Stimulated activated CD8-positive, alpha-beta memory T cell treated with anti-CD3 and anti-CD28 coated beads, Interleukin-4, amount 100 ng/mL, for 48 hours (primary cell): ENCODE data around the gene IFT172.
A peak's percentile ranks its signal among the peaks of the same experiment; 100 is the strongest.
"Not testable (repeated sequence)": the region's sequence is repeated elsewhere in the genome, so short reads cannot be mapped to it uniquely, and the experiment has no call there.

ENCODE experiments used
- DNase-seq: peaks from one replicate; pipeline ENCODE4 v3.0.0-alpha.2; 2020

IFT172 gene

DNA sequence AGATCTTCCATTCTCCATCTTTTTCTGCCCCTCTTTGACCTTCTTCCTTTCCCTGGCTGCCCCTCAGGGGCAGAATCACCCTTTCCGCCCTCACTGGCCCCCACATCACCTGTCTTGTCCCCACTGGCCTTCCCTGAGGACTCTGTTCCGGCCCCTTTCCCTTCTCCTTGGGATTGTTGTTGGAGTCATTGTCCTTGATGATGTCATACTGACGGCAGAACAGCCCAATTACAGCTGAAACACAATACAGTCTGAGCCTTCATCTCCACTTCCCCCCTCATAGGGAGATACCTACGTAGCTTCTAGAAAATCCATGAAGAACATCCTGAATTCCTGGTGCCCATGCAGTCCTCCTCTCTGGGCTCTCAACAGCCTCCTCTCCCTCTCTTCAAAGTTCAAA lies 3.0 kb upstream of the IFT172 start:
- DNase-seq: no peak

DNA sequence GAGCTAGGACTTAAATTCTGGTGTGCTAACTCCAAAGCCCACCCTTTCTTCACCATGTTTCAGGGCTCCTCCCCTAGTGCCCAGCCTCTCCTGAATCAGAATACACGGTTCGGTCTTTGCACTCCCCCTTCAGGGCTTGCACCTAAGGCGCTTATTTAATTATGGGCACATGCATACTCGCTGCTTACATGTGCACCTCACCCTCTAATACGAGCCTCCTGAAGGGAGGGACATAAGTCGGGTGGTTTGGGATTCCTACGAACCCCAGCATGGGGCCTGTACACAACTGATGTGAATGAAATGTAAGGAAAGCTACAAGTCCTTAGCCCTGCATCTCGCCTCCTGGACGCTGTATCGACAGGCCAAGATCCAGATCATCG lies 435 bp downstream of the IFT172 start:
- DNase-seq: no peak

DNA sequence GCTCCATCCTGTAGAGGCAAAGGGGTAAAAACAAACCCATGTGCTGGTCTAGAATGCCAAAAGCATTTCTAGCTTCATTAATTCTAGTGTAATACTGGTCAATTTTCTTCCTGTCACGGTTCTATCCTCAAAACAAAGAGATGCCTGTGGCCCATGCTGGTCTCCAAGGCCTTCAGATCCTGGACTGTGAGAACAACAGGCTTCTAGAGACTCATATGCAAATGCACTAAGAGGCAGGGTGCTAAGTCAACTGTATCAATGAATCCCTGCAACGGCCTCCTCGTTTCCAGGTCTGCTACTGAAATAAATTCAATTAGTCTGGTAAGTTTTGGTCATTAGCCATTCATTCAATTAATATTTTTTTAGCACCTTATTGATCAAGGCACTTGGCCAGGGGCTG lies 4.0 kb downstream of the IFT172 start:
- DNase-seq: no peak

DNA sequence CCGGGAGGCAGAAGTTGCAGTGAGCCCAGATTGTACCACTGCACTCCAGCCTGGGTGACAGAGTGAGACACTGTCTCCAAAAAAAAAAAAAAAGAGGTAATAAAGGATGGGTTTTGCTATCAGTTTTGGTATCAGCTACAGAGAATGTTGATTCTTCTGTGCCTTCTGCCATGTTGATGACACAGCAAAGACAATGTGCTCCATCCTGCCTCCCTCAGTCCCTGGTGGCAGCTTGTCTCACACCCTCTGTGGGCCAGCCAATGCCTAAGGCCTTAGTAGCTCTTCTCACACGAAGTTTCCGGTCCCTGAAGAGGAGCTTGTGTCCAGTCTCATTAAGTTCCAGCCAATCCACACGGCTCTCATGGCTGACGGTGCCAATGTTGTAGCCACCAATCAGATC lies 17.6 kb downstream of the IFT172 start:
- no peak for DNase-seq

DNA sequence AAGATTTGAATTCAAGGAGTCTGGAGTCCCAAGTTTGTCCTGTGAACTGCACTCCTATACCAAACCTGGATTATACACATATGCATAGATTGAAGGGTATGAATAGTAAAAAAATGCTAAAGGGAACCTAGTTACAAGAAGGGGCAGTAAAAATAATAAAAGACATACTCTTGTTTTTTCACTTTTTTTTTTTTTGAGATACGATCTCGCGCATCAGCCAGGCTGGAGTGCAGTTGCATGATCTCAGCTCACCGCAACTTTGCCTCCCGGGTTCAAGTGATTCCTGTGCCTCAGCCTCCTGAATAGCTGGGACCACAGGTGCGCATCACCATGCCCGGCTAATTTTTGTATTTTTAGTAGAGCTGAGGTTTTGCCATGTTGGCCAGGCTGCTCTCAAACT lies 25.1 kb downstream of the IFT172 start:
- DNase-seq: no peak

DNA sequence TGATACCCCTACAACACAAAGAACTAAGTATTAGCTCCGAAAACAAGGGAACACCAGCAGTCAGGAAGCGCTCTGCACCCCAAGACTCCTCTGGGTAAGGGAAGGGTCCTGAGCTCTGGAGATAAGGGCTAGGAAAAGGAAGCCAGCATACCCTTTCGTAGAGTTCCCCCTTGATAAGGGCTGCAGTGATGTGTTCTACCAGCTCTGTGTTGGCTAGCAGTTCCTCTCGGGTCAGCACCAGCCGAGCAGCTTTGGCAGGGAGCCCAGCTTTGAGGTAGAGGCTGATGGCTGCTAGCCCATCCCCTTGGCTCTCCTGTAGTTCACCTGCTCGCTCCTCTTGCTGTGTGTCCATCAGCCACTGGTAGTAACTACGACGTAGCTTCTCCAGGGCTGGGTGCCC lies 28.4 kb downstream of the IFT172 start:
- no peak for DNase-seq

DNA sequence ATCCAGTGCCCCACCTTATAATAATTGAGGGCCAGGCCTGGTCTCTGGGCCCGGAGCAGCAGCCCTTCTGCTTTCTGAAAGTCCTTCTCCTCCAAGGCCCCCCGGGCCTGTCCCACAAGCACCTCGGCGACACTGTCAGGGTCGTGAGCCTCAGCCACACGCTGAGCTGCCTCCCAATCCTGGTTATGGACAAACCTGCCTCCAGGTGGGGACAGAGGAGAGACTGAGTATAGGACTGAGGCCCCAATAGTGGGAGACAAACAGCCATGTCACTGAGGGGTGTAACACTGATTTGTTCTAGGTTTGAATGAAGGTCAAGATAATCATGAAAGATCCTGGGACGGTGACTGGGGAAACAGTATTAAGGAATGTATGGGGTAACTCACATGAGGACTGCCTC lies 35.6 kb downstream of the IFT172 start:
- no peak for DNase-seq

DNA sequence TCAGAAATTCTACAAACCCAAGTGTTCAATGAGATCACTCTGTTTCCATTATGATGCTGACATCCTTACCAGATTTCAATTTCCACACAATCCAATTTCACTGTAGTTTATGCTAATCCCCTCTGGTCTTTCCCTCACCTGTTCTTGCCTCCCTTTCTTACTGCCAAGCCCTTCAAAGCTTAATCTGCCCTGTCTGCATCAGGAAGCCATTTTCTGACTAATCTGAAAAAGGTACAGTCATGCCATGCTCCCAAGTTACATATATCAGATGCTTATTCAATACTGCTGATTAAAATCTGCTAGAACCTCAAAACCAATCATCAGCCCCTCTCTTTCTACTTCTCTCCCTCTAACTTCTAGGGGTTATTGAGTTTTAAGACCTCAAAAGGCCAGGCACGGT lies 38.4 kb downstream of the IFT172 start:
- no peak for DNase-seq

DNA sequence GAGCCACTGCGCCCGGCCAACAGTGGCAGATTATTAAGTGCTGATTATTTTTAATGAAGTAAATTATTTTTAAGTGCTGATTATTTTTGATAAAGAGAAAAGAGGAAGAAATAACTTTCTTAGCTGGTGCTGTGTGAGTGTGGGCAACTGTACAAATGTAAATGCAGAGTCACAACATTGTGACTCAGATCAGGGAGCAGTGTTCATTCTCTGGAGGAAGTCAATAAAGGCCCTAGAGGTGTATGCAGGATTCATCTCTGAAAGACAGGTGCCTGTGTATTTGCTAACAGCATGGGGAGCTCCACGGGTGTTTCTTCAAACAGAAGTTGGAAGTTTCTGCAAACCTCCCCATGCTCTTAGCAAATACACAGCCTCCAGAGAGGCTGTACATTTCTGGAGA lies 41.2 kb downstream of the IFT172 start:
- DNase-seq: no peak

DNA sequence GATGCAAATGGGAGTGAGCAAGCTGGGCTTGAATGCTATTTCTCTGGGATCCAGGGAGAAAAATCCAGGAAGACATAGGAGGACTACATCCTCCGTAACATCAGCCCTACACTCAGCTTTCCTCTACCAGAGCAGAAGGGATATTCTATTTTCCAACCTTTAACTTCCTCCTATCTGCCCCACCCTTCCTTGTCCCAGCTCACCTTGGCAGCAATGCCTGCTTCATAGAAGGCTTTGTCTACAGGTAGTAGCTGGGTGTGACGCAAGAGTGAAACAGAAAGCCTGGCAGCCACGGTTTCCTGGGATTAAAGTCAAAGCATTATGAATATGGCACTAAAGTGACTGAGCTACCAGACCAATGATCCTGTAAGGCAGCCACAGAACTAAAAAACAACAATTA lies 43.5 kb downstream of the IFT172 start:
- no peak for DNase-seq

DNA sequence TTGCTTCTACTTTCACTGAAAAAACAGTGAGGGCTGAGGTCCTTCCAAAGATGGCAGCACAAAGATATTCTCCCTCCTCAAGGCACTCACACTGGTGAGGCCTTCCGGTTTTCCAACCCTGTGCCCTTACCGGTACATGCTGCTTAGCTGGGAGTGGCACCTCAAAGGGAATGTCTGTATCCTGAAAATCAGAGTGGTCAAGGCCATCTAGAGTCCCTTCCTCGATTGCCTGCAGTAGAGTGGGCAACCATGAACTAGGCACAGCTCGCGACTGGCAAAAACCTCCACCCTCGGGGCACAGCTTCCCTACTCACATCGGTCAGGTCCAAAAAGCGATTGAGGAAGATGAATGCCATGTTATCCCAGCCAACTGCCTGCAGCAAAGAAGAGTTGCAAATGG lies 43.9 kb downstream of the IFT172 start:
- DNase-seq: no peak

DNA sequence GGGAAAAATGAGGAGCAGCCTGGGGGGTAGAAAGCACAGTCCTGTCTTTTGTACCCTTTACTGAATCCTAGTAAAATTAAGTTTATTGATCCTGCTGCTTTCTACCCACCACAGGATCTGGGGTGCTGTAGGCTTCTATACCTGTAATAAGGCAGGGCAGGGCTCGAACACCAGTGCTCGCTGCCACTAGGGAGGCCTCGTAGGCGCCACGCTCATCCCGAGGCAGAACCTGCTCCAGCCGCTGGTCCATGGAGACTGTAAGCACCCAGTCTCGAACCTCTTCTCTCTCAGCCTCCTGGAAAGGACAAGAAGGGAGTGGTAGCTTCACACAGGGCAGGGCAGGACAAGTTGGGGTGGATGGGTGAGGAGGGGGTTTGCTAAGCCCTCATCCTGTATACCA lies 44.4 kb downstream of the IFT172 start:
- no peak for DNase-seq

DNA sequence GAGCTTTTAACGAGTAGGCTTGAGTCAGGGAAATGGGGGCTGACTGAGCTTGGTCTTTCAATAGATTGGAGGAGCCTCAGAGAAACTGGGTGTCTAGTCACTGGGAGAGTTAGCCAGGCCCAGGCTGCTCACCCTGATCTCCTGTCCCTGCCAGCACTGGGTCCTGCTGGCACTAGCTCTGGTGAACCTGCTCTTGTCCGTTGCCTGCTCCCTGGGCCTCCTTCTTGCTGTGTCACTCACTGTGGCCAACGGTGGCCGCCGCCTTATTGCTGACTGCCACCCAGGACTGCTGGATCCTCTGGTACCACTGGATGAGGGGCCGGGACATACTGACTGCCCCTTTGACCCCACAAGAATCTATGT lies 46.6 kb downstream of the IFT172 start:
- DNase-seq: no peak

DNA sequence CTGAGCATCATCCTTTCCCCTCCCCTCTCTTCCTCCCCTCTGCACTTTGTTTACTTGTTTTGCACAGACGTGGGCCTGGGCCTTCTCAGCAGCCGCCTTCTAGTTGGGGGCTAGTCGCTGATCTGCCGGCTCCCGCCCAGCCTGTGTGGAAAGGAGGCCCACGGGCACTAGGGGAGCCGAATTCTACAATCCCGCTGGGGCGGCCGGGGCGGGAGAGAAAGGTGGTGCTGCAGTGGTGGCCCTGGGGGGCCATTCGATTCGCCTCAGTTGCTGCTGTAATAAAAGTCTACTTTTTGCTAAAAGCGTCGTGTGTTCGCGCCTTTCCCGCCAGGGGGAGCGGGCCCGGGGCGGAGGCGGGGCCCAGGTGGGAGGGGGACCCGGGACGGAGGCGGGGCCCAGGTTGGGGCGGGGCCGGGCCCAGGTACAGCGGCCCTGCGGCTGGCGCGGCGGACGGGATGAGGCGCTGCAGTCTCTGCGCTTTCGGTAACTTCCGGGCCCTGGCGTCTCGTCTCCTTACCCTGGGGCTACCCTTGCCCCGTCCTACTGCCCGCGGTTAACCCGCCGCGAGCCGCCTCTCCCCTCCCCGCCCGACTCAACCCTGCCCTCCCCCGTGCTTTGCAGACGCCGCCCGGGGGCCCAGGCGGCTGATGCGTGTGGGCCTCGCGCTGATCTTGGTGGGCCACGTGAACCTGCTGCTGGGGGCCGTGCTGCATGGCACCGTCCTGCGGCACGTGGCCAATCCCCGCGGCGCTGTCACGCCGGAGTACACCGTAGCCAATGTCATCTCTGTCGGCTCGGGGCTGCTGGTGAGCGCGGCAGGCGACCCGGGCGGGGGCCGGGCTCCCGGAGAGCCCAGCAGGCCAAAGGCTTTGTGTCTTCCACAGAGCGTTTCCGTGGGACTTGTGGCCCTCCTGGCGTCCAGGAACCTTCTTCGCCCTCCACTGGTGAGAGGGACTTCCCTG lies 47.3 kb downstream of the IFT172 start, which contains the start of gene KRTCAP3:
TSS of gene KRTCAP3 (plus strand) at position 424 of the 962 bp plus-strand sequence. CDS start at position 456, 32 bp downstream.
- DNase-seq: peak; percentile 36

DNA sequence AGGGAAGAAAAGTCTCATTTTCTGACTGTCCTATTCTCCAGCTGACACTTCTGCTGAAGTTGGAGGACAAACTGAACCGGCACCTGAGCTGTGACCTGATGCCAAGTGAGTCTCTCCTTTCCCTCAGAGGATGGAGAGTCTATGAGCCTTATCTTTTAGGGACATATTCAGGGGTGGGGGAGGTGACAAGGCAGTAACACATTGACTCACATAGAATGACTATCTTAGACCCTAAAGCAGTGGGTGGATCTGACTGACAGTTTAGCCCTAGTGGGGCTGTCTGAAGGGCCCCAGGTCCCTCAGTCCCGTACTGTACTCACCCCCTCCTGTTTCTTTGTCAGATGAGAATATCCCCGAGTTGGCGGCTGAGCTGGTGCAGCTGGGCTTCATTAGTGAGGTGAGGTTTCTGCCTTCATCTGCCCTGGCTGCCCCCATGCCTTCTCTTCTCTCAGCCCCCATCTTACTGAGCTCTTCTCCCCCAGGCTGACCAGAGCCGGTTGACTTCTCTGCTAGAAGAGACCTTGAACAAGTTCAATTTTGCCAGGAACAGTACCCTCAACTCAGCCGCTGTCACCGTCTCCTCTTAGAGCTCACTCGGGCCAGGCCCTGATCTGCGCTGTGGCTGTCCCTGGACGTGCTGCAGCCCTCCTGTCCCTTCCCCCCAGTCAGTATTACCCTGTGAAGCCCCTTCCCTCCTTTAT lies 48.2 kb downstream of the IFT172 start:
- DNase-seq: no peak

DNA sequence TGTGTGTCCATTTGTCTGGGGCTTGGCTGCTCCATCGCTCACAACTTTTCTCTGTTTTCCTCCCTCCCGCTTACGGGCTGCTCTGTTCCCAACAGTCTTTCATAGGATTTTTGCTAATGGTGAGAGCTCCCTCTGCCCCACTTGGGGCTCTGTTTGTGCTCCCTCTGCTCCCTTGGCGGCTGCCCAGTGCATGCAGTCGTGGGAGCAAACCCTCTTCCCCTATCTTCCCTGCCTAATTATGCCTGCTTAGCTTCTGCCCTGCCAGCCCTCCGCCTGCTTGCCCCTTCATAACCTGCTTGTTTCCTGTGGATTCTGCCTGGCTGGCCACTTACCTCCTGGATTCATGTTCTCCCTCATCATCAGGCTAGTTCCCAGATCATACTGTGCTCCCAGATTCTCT lies 53.9 kb downstream of the IFT172 start:
- no peak for DNase-seq

DNA sequence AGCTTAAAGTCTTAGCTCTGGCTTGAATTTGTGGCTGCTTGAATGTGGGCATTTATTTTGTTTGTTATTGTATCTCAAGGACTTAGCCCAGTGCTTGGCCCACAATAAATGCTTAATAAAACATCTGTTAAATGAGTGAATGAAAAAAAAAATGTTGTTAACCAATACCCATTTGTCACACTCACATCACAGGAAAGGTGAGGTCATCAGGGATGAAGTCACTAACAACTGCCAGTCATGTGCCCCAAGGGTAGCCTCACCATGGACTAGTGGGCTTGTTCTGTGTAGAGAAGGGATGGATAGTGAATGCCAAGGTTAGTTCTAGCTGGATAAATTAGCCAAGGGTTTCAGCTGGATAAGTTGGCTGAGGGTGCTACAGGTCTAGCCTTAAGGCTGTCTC lies 58.1 kb downstream of the IFT172 start:
- DNase-seq: peak; percentile 49

DNA sequence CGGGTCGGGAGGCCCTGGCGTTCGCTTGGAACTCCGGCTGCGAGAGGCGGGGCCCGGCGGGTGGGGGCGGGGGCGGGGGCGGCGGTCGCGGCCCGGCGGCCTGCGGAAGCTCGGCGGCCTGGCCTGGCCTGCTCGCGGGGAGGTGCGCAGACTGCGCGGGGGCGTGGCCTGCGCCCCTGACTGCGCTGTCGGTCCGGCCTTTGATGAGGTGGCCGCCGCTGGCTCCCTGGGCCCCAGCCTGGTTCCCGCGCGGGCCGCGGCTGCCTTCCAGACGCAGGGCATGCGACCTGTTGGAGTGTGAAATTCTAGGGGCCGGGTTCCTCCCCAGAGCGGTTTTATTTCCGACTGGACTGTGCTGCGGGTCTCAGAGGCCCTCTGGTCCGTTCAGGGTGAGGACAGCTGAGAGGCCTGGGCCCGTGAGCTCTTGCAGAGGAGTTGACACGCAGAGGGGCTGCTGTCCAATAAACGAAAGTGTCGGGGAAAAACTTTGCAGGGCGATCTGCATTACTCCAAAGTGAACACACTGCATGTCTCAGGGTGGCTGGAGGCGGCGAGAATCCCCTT lies 60.5 kb downstream of the IFT172 start:
- peak; percentile 84 for DNase-seq

DNA sequence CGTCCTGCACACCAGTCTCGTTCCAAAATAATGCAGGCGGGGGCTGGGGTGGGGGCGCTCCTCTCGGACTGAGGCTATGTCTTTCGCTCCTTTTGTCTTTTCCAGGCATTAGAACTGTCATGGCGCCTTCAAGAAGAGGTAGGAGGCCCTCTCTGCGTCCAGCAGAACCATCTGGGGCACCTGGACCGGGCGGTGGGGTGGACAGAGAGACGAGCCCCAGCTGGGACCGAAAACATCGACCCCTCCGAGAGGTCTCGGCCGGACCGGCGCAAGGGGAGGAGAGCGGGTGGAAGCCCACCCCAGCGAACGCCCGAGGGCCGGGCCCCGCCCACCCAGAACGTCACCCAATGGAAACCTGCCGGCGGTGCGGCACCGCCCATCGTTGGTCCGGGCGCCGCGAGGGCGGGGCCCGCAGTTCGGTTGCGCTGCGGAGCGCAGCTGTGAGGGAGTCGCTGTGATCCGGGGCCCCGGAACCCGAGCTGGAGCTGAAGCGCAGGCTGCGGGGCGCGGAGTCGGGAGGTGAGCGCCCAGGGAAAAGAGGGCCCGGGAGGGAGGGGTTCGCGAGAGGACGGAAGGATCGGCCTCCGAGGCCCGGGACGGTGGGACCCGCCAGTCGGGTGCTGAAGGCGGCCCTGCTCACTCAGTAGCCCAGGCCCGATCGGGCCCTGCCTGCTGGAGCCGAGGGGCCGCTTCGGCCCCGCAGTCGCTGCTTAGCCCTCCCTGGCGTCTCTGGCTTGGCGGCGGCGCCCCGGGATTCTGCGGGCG lies 61.1 kb downstream of the IFT172 start, which contains the start of gene NRBP1:
TSS of gene NRBP1 (plus strand) at position 419 of the 765 bp plus-strand sequence. CDS start 4,643 bp downstream, outside the sequence.
- DNase-seq: peak; percentile 96

DNA sequence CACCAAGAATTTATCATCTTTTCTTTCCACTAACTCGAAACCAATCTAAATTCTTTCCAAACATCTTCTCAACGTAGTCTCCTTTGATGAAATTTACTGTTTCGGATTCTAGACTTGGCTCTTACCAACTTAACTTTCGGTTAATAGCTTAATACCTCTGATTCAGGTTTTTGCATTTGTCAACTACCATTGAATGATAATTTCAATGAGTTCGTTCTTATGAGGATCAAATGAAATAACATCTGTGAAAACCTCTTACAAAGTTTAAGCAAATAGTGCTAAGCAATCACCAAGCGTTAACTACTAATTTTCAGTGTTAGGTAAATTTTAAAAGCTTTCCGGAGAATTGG lies 61.7 kb downstream of the IFT172 start:
- no peak for DNase-seq

DNA sequence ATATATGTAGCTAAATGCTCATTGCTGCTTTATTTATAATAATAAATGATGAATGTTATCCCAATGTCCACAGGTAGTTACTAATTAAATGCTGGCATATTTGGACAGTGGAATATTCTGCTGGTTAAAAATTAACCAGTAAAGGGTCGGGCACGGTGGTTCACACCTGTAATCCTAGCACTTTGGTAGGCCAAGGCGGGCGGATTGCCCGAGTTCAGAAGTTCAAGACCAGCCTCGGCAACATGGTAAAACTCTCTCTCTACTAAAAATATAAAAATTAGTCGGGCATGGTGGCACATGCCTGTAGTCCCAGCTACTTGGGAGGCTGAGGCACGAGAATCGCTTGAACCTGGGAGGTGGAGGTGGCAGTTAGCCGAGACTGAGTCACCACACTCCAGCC lies 64.5 kb downstream of the IFT172 start:
- not testable (repeated sequence) for DNase-seq

DNA sequence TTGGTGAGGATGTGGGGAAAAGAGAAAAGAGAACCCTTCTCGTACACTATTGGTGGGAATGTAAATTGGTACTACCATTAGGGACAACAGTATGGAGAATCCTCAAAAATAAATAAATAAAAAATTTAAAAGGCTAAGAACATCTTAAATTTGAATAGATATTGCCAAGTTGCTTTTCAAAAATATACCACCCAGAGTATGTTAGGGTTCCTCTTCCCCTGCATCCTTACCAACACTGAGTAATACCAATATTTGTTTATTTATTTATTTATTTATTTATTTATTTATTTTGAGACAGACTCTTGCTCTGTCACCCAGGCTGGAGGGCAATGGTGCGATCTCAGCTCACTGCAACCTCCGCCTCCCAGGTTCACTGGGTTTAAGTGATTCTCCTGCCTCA lies 66.6 kb downstream of the IFT172 start:
- DNase-seq: no peak

DNA sequence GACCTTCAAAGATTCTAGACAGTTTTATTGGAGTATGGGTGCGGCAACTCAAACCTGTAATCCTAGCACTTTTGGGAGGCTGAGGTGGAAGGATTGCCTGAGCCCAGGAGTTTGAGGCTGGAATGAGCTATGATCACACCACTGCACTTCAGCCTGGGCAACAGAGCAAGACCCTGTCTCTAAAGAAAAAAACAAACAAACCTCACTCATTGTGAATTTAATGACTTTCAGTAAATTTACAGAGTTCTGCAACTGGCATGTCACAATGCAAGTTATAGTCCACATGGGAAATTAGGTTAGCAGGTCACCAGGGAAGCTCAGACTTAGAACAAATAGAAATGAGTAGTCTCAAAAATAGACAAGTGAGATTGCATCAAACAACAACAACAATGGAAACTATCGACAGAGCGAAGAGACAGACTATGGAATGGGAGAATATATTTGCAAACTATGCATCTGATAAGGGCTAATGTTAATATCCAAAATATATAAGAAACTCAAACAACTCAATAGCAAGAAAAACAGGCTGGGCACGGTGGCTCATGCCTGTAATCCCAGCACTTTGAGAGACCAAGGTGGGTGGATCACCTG lies 67.8 kb downstream of the IFT172 start:
- no peak for DNase-seq
